Stomach (tissue), 9 donors: Measurements from ENCODE around the gene MTX3. TPM values are rescaled to one million over a fixed set of nuclear protein-coding genes. Genes with fewer than 3 reads are reported as not detected.

Experiments used
- DNase-seq, 2 donors: peaks; one replicate each; pipeline versions ENCODE4 v3.0.0 to v3.0.0-alpha.2; 2013 to 2019
- H3K27ac ChIP-seq, 5 donors: fragments of 200-600 bp in 4 of 5; sonication (generic) in 4 of 5; one replicate each; pipeline ENCODE4 v1.5.1; 2013 to 2019; ENCODE audit warnings: mild to moderate bottlenecking in 1 of 5, moderate library complexity in 1 of 5
- H3K27me3 ChIP-seq, 3 donors: fragments of 200-600 bp; sonication (generic); one replicate each; pipeline ENCODE4 v1.5.1; 2017 to 2019; ENCODE audit warnings: mixed run types in 1 of 3
- H3K36me3 ChIP-seq, 4 donors: fragments of 200-600 bp; sonication (generic); 1 replicate in 3 of 4; 2 replicates in 1 of 4; pipeline ENCODE4 v1.5.1; 2016 to 2019
- H3K4me1 ChIP-seq, 4 donors: fragments of 200-600 bp; sonication (generic); one replicate each; pipeline ENCODE4 v1.5.1; 2016 to 2019
- H3K4me3 ChIP-seq, 4 donors: fragments of 200-600 bp; sonication (generic) in 3 of 4; one replicate each; pipeline ENCODE4 v1.5.1; 2016 to 2019; ENCODE audit warnings: mild to moderate bottlenecking in 1 of 4
- H3K9me3 ChIP-seq, 4 donors: fragments of 200-600 bp; sonication (generic); one replicate each; pipeline ENCODE4 v1.5.1; 2016 to 2019
- CTCF ChIP-seq, 7 experiments: fragments of 450-650 bp in 4 of 7; fragments of 200-600 bp in 3 of 7; sonication (generic) in 3 of 7; IDR thresholded peaks; one replicate each; pipeline ENCODE4 v1.5.1; 2016 to 2019; ENCODE audit warnings: antibody characterized with exemption in 7 of 7, control low read depth in 2 of 7, mild to moderate bottlenecking in 1 of 7
- EP300 ChIP-seq: sonication (generic); formaldehyde crosslinking; IDR thresholded peaks from one replicate; pipeline ENCODE4 v1.6.1; 2017; ENCODE audit warnings: antibody characterized with exemption
- POLR2A ChIP-seq, 4 donors: fragments of 450-650 bp; IDR thresholded peaks; one replicate each; pipeline ENCODE4 v1.6.1; 2016; ENCODE audit warnings: antibody characterized with exemption in 4 of 4, control low read depth in 2 of 4, mild to moderate bottlenecking in 1 of 4, moderate library complexity in 1 of 4
- POLR2AphosphoS5 ChIP-seq, 3 donors: sonication (generic); formaldehyde crosslinking; IDR thresholded peaks; one replicate each; pipeline ENCODE4 v1.6.1; 2016; ENCODE audit warnings: antibody characterized with exemption in 3 of 3
- WGBS, 5 donors: extraction: QIAGEN DNeasy Blood & Tissue Kit in 3 of 5; methylation state at CpG; one replicate each; pipeline versions ENCODE4 v1.1.5 to v1.1.7; 2013 to 2018; 5-methylcytosine and 5-hydroxymethylcytosine counted together
- intact Hi-C: fragments of 100-400 bp; cut with DNase I; formaldehyde crosslinking; loops from one replicate; pipeline ENCODE4 v1.15.1; 2023; ENCODE audit warnings: low total_unique reads
- polyA plus RNA-seq, 3 donors: library from polyadenylated mRNA; stranded (reverse); fragments of 200-250 nt; gene quantifications; one replicate each; pipeline ENCODE4 v1.2.3, GENCODE V29; 2013
- total RNA-seq, 5 donors: library from RNA; depleted of rRNA; stranded (reverse); fragments of >200 nt; gene quantifications; one replicate each; pipeline versions ENCODE4 v1.1.0 to v1.2.3, GENCODE V29; 2014 to 2016
- donor health status: healthy with polysubstance abuse.
- donor health status: Bipolar disorder and iron deficiency.
- donor health status: healthy.

MTX3 gene
- total and polyA plus RNA-seq, 8 donors, result 0.58 to 26.8 (median 5.0) TPM

GRCh38 chr5:79992891-79993657 is 2.0 kb upstream of the MTX3 start:
- Histone ChIP-seq H3K27me3 (no peaks in the 10 kb centered on the region), H3K36me3 (peaks cover 4 to 12% (median 7%) of the 10 kb centered on the region in 4 donors), H3K4me3 (no peak overlapping the region), H3K27ac (no peak overlapping the region), H3K4me1 (peaks cover 5 to 24% (median 17%) of the 10 kb centered on the region in 4 donors), H3K9me3 (no peaks in the 10 kb centered on the region)
- intact Hi-C loops, result no loop called here
- TF ChIP-seq CTCF (IDR thresholded peaks at IDR 0.05), result no peak
- TF ChIP-seq POLR2A (IDR thresholded peaks at IDR 0.05), result no peak
- TF ChIP-seq EP300, result no peak
- no peak for TF ChIP-seq POLR2AphosphoS5 (IDR thresholded peaks at IDR 0.05)
- WGBS, 5 donors, result 68 to 96% (median 92%) methylated on average over 2 of the region's 2 CpGs
- DNase-seq, result no peak

- peak overlapping the region; percentile 76 to 99 (median 95) for H3K4me3 ChIP-seq
- TF ChIP-seq POLR2A (IDR thresholded peaks at IDR 0.05), result no peak
- TF ChIP-seq POLR2AphosphoS5 (IDR thresholded peaks at IDR 0.05), result no peak
- TF ChIP-seq EP300, result no peak
- TF ChIP-seq CTCF (IDR thresholded peaks at IDR 0.05), result no peak
- H3K27ac ChIP-seq, result peak overlapping the region in 2 of 5 donors; percentile 84 to 87
- intact Hi-C loops, result no loop called here
- DNase-seq, result no peak
- peaks cover 5 to 41% (median 36%) of the 10 kb centered on the region in 4 donors for H3K36me3 ChIP-seq
- 58 to 77% (median 69%) methylated on average over 6 of the region's 6 CpGs for WGBS, 5 donors
- no peaks in the 10 kb centered on the region for H3K27me3 ChIP-seq
- peaks cover 5 to 24% (median 17%) of the 10 kb centered on the region in 4 donors for H3K4me1 ChIP-seq
- H3K9me3 ChIP-seq, result no peaks in the 10 kb centered on the region
Measured at GRCh38 chr5:79990205-79990597, 861 bp downstream of the MTX3 start.

GRCh38 chr5:79986260-79986659 is 4.8 kb downstream of the MTX3 start:
- Histone ChIP-seq H3K27ac (no peak overlapping the region), H3K27me3 (no peaks in the 10 kb centered on the region), H3K9me3 (no peaks in the 10 kb centered on the region), H3K36me3 (peaks cover 7 to 79% (median 74%) of the 10 kb centered on the region in 4 donors), H3K4me3 (no peak overlapping the region), H3K4me1 (peaks cover 0 to 17% (median 9%) of the 10 kb centered on the region in 4 donors)
- intact Hi-C loops, result no loop called here
- no peak for DNase-seq
- TF ChIP-seq EP300, result no peak
- TF ChIP-seq POLR2AphosphoS5 (IDR thresholded peaks at IDR 0.05), result no peak
- no peak for TF ChIP-seq POLR2A (IDR thresholded peaks at IDR 0.05)
- no peak for TF ChIP-seq CTCF (IDR thresholded peaks at IDR 0.05)

GRCh38 chr5:79985288-79985687 is 5.8 kb downstream of the MTX3 start:
- intact Hi-C loops, result no loop called here
- no peaks in the 10 kb centered on the region for H3K27me3 ChIP-seq
- H3K36me3 ChIP-seq, result peaks cover 13 to 89% (median 83%) of the 10 kb centered on the region in 4 donors
- H3K4me1 ChIP-seq, result peaks cover 0 to 10% (median 4%) of the 10 kb centered on the region in 4 donors
- H3K9me3 ChIP-seq, result no peaks in the 10 kb centered on the region
- H3K4me3 ChIP-seq, result no peak overlapping the region
- DNase-seq, result no peak
- no peak for TF ChIP-seq CTCF (IDR thresholded peaks at IDR 0.05)
- TF ChIP-seq EP300, result no peak
- no peak for TF ChIP-seq POLR2AphosphoS5 (IDR thresholded peaks at IDR 0.05)
- TF ChIP-seq POLR2A (IDR thresholded peaks at IDR 0.05), result no peak
- 29 to 64% (median 52%) methylated on average over 2 of the region's 2 CpGs for WGBS, 5 donors
- no peak overlapping the region for H3K27ac ChIP-seq
